HG02884 (cell line): ENCODE data around the gene TYRP1.

Experiments used
- ATAC-seq: cut with Tn5 transposase; IDR thresholded peaks from one replicate; pipeline ENCODE4 v1.9.1; 2021; ENCODE audit warnings: mild to moderate bottlenecking, moderate library complexity; ENCODE audit not compliant: unreplicated experiment

TYRP1 gene

GRCh38 chr9:12730198-12730597 is 37.0 kb downstream of the TYRP1 start:
- ATAC-seq, result no peak

GRCh38 chr9:12730927-12731326 is 37.7 kb downstream of the TYRP1 start:
- no peak for ATAC-seq

- ATAC-seq, result no peak
These were observed 39.8 kb downstream of the TYRP1 start for GRCh38 chr9:12732971-12733370.

- no peak for ATAC-seq
These were observed 42.5 kb downstream of the TYRP1 start for GRCh38 chr9:12735665-12736064.

- no peak for ATAC-seq
These were observed 44.7 kb downstream of the TYRP1 start for GRCh38 chr9:12737871-12738270.

GRCh38 chr9:12739014-12739652 is 45.9 kb downstream of the TYRP1 start:
- no peak for ATAC-seq

- no peak for ATAC-seq
These were observed 47.7 kb downstream of the TYRP1 start for GRCh38 chr9:12740845-12741244.

- ATAC-seq, result no peak
These were observed 54.8 kb downstream of the TYRP1 start for GRCh38 chr9:12748016-12748415.

GRCh38 chr9:12748954-12749353 is 55.8 kb downstream of the TYRP1 start:
- ATAC-seq, result no peak

GRCh38 chr9:12753931-12754330 is 60.7 kb downstream of the TYRP1 start:
- ATAC-seq, result no peak

GRCh38 chr9:12759761-12760160 is 66.6 kb downstream of the TYRP1 start:
- no peak for ATAC-seq
